ENCODE measurements around the gene SHROOM1. TPM values are rescaled to one million over a fixed set of nuclear protein-coding genes. Genes with fewer than 3 reads are reported as not detected.

SHROOM1 gene, protein sequence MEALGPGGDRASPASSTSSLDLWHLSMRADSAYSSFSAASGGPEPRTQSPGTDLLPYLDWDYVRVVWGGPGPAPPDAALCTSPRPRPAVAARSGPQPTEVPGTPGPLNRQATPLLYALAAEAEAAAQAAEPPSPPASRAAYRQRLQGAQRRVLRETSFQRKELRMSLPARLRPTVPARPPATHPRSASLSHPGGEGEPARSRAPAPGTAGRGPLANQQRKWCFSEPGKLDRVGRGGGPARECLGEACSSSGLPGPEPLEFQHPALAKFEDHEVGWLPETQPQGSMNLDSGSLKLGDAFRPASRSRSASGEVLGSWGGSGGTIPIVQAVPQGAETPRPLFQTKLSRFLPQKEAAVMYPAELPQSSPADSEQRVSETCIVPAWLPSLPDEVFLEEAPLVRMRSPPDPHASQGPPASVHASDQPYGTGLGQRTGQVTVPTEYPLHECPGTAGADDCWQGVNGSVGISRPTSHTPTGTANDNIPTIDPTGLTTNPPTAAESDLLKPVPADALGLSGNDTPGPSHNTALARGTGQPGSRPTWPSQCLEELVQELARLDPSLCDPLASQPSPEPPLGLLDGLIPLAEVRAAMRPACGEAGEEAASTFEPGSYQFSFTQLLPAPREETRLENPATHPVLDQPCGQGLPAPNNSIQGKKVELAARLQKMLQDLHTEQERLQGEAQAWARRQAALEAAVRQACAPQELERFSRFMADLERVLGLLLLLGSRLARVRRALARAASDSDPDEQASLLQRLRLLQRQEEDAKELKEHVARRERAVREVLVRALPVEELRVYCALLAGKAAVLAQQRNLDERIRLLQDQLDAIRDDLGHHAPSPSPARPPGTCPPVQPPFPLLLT
- 10 to 100 TPM in 1 of 6 experiments, 1 to 10 TPM in 5; 7.8 to 12.2 (median 8.6) TPM for total RNA-seq (2021; fragmentation: NEBNext Ultra II Directional; extraction: Animal tissue kit (Norgen Biotek cat#: 25700))
- long read RNA-seq, partial matches to known transcripts: 4 of 5 reads
- long read RNA-seq, other reads (novel, unspliced or antisense): 1 of 5 reads

DNA sequence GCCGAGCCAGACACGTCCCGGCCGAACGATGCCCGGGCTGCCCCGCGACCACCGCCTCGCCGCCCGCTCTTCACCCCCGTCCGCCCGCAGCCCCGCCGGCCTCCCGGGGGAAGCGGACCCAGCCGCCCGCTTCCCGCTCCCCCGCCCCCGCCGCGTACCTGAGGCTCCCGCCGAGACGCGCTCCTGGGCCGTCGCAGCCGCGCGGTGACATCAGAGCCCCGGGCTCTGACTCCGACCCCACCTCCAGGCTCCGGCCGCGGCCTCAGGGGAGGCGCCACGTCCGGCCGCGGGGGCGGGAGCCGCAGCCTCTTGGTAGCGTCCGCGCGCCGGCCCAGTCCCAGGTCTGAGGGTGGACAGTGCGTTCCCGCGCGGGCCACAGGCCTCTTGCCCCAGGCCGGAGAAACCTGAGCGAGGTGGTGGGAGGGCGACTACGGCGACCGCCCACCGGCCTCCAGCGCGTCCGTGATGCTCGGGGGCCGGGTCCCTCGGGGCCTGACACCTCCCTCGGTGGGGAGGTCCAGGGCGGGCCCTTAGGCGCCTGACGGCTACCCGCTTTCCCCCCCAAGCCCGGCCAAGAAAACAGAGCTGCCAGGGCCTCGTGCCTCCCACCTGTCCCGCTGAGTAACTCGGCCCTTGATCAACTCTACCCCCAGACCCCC lies at the start of gene SHROOM1:
Gene SHROOM1 (minus strand): TSS at position 212 of the 659 bp plus-strand sequence. CDS start 4,507 bp downstream, outside the sequence.
- Mint-ChIP-seq H3K27ac (peak within 1 kb of the TSS; percentile 72), H3K9me3 (no peaks in the 10 kb centered on the region), H3K36me3 (ENCODE audit: low read depth) (no peaks in the 10 kb centered on the region), H3K4me3 (peak within 1 kb of the TSS; percentile 86), H3K4me1 (ENCODE audit: low read depth) (peaks cover 14% of the 10 kb centered on the region), H3K27me3 (ENCODE audit: insufficient read depth) (peaks cover 2% of the 10 kb centered on the region)
- TF ChIP-seq, protein P1, sequence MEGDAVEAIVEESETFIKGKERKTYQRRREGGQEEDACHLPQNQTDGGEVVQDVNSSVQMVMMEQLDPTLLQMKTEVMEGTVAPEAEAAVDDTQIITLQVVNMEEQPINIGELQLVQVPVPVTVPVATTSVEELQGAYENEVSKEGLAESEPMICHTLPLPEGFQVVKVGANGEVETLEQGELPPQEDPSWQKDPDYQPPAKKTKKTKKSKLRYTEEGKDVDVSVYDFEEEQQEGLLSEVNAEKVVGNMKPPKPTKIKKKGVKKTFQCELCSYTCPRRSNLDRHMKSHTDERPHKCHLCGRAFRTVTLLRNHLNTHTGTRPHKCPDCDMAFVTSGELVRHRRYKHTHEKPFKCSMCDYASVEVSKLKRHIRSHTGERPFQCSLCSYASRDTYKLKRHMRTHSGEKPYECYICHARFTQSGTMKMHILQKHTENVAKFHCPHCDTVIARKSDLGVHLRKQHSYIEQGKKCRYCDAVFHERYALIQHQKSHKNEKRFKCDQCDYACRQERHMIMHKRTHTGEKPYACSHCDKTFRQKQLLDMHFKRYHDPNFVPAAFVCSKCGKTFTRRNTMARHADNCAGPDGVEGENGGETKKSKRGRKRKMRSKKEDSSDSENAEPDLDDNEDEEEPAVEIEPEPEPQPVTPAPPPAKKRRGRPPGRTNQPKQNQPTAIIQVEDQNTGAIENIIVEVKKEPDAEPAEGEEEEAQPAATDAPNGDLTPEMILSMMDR (IDR thresholded peaks at IDR 0.05): no peak
- DNase-seq: peak; percentile 13

DNA sequence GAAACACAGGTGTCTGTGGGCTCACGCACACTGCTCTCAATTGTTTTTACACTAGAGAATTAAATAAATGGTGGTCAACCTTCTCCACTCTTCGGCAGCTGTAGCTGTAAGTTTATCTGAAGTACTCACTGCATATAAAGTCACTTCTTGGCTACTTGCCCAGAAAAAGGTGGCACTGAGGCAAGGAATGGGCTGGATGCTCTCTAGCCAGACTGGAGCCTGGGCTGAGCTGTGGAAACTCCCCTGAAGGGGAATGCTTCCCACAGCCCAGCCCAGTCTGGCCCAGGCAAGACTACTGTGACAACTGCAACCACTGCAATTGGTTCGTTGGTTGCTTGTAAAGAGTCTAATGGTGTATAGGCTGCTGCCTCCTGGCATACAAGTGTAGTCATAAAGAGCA lies 47.5 kb upstream of the SHROOM1 start:
- TF ChIP-seq, protein P1 (IDR thresholded peaks at IDR 0.05): no peak
- Mint-ChIP-seq H3K4me1 (ENCODE audit: low read depth) (peaks cover 38% of the 10 kb centered on the region), H3K4me3 (no peak overlapping the region), H3K36me3 (ENCODE audit: low read depth) (peaks cover 35% of the 10 kb centered on the region), H3K27me3 (ENCODE audit: insufficient read depth) (no peaks in the 10 kb centered on the region), H3K9me3 (no peaks in the 10 kb centered on the region), H3K27ac (peak overlapping the region; percentile 31; the same call in 1 of the 2 replicates)
- peak; percentile 43 for DNase-seq

DNA sequence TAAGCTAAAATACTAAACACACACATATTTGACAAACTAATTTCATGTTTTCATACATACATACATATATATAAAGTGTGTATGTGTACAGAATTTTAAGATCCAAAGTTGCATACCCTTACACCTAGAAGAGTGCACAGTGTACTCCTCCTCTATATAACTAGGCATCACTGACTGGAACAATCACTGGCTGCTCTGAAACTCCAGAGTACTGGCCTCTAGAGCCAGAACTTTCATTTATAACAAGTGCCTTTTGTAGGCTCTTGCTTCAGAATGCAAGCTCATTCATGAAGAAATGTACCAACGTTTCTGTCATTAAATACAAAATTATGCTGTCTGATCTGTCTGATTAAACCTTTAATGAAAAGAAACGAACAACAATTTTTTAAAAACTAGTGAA lies 47.0 kb upstream of the SHROOM1 start:
- Mint-ChIP-seq H3K36me3 (ENCODE audit: low read depth) (peaks cover 35% of the 10 kb centered on the region), H3K4me3 (no peak overlapping the region), H3K4me1 (ENCODE audit: low read depth) (peaks cover 37% of the 10 kb centered on the region)

DNA sequence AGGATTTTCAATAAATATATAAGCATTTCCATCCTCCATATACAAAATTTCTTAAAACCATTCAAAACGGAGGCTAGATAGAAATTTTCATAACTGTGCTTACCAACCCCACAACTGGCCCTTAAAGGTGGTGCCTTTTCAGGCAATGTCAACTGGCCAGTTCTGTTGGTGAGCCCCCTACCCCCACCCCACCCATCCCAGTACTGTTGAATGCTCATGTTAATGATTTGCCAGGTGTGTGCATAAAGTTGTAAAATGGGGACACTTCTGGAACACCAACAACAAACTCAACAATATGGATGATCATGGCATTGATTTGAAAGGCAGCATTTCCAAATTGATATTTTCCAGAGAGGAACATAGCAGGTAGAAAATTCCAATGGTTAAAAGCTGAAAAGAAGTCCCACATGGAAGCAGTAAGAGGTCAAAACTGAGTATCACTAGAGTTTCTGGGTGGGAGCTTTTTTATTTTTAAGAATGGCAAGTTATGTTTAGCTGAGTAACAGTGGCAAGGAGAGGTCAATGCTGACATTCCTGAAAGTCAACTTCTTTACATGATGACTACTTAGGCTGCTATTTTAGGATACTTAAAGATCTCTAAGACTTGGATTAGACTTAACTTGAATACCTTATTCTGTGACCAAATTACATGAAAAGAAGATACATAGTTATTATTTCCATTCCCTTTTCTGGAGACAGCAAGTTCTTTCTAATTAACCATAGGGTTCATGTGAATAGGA lies 45.7 kb upstream of the SHROOM1 start:
- Mint-ChIP-seq H3K27ac (peak overlapping the region; percentile 67; the same call in 1 of the 2 replicates), H3K4me1 (ENCODE audit: low read depth) (peaks cover 37% of the 10 kb centered on the region), H3K27me3 (ENCODE audit: insufficient read depth) (no peaks in the 10 kb centered on the region), H3K36me3 (ENCODE audit: low read depth) (peaks cover 37% of the 10 kb centered on the region), H3K9me3 (no peaks in the 10 kb centered on the region), H3K4me3 (peak overlapping the region; percentile 30; the same call in 1 of the 2 replicates)
- TF ChIP-seq, protein P1 (IDR thresholded peaks at IDR 0.05): no peak
- DNase-seq: peak; percentile 60

More for the DNA sequence above, 47.0 kb upstream of the SHROOM1 start:
- TF ChIP-seq, protein P1 (IDR thresholded peaks at IDR 0.05): no peak
- Mint-ChIP-seq H3K27ac (peak overlapping the region; percentile 31; the same call in 1 of the 2 replicates), H3K9me3 (no peaks in the 10 kb centered on the region), H3K27me3 (ENCODE audit: insufficient read depth) (no peaks in the 10 kb centered on the region)
- no peak for DNase-seq

Measured in HFFc6 (cell line).